Femur (tissue), 1 donor: ENCODE data around the gene HOXA11.

Source experiments
- DNase-seq: peaks from one replicate; pipeline ENCODE4 v3.0.0-alpha.2; 2017

HOXA11 gene

GRCh38 chr7:27146491-27147198 lies 38.4 kb downstream of the HOXA11 start:
- DNase-seq: peak; percentile 23

GRCh38 chr7:27145914-27146412 lies 39.1 kb downstream of the HOXA11 start:
- no peak for DNase-seq

DNA sequence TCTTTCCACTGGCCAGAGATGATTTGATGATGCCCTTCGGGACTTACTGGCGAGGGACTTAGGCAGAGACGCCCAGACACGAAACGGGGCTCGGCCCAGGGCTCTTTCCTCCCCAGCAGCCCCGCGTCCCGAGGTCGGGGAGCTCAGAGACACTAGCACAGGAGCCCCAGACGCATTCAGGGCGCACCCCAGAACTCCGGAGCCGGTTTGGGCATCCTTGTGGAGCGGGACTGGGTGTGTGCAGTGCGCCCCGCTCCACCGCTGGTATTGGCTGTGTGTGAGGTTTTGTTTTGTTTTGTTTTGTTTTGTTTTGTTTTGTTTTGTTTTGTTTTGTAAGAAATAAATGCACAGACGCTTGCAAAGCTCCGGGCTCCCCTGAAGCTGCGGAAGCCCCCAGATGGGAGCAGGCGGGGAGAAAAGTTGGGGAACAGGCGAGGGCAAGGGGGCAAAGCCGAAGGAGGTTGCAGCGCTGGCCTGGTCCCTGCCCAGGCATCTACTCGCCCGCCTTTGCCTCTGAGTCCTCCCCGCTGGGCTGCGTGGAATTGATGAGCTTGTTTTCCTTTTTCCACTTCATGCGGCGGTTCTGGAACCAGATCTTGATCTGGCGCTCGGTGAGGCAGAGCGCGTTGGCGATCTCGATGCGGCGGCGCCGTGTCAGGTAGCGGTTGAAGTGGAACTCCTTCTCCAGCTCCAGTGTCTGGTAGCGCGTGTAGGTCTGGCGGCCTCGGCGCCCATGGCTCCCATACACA lies 39.7 kb downstream of the HOXA11 start:
- peak; percentile 33 for DNase-seq

DNA sequence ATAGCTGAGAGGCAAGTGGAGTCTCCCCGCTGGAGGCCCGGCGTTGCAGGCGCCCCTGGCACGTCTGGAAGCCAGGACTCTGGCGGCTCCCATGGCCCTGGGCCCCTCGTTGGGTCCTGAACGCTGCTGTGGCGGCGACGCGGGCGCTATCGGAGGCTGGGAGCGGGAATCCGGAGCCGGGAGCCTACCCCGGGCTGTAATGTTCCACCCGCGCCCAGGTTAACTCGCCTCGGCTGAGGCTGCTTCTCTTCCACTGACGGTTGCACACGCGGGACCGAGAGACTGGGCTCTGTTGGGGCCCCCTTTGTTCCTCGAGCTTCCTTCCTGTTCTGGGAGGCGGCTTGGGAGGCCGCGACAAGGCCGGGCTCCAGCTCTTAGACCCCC lies 40.3 kb downstream of the HOXA11 start:
- peak; percentile 29 for DNase-seq

- no peak for DNase-seq
Observed at GRCh38 chr7:27143950-27144780, 40.9 kb downstream of the HOXA11 start.

GRCh38 chr7:27143023-27143949 lies 41.7 kb downstream of the HOXA11 start, which contains the start of gene HOXA5:
Gene HOXA5, minus strand, starts transcription at chr7:27143681. Its CDS starts 74 bp downstream, at chr7:27143607.
- peak; percentile 86 for DNase-seq

GRCh38 chr7:27142580-27143022 lies 42.4 kb downstream of the HOXA11 start:
- DNase-seq: no peak

GRCh38 chr7:27141923-27142579 lies 43.0 kb downstream of the HOXA11 start:
- no peak for DNase-seq

GRCh38 chr7:27141137-27141922 lies 43.7 kb downstream of the HOXA11 start:
- no peak for DNase-seq

- DNase-seq: no peak
Observed at GRCh38 chr7:27140126-27140857, 44.7 kb downstream of the HOXA11 start.

DNA sequence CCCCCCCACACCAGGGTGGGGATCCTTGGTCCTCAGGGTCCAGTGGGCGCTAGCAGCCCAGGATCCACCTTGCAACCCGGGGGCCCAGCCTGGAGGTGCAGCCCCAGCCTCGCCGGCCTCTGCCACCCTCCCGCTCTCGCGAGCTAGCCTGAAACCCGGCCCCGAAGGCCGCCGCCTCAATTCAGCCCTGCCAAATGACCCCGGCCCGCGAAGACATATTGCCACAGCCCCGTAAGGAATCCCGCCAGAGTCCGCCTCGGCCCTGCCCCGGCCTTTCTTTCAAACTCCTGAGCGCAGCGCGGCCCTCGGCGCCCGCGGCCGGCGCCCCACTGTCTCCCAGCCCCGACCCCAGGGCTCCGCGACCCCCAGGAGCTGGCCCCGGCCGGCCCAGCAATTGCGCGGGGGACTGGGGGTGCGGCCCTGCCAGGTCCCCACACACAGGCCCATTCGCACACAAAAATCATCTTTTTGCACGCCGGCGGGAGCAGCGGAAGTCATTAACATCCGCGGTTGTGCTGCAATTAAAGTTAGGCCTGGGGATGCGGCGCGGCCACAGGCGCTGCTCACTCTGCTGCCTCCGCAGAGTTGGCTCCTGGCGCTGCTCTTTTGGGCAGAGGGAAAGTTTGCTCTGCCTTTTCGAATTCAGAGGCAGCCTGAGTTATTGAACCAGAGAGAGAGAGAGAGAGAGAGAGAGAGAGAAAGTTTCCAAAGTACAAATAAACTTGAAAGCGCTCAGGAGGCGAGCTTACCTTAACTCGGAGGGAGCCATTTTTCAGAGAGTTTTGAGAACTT lies 45.5 kb downstream of the HOXA11 start:
- no peak for DNase-seq

DNA sequence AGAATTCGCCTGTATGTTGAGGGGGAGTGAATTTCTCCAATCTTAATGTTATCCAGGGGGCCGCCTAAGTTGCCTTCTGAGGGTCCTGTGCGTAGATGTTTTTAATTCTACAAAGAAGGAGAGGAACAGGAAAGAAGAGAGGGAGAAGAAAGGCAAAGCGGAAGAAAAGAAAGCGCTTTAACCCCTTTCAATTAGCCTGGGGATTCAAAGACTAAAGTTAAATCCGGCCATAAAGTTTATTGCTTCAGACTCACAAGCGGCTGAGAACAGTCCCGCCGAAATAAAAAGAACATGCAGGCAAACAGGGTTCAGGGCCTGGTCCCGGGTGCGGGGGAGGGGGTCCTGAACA lies 46.1 kb downstream of the HOXA11 start:
- DNase-seq: no peak

GRCh38 chr7:27138472-27138871 lies 46.6 kb downstream of the HOXA11 start:
- DNase-seq: no peak

GRCh38 chr7:27137640-27138315 lies 47.3 kb downstream of the HOXA11 start:
- DNase-seq: no peak

DNA sequence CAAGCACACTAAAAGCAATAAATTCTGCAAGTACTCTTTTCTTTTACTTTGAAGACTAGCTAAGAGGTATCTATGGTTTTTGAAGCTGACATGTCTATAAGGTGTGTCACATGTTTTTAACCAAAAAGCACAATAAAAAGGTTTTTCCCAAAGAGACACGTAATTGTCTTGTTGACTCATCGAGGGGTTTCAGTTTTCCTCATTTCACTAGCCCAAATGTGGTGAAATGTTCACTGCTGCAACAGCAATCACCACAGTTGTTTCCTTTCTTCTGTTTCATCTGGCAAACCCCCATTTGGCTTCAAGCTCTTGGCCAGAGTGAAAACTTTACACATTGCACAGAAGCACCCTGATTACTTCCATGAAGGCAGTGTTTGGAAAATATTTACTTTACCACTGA lies 50.6 kb downstream of the HOXA11 start:
- DNase-seq: peak; percentile 57

DNA sequence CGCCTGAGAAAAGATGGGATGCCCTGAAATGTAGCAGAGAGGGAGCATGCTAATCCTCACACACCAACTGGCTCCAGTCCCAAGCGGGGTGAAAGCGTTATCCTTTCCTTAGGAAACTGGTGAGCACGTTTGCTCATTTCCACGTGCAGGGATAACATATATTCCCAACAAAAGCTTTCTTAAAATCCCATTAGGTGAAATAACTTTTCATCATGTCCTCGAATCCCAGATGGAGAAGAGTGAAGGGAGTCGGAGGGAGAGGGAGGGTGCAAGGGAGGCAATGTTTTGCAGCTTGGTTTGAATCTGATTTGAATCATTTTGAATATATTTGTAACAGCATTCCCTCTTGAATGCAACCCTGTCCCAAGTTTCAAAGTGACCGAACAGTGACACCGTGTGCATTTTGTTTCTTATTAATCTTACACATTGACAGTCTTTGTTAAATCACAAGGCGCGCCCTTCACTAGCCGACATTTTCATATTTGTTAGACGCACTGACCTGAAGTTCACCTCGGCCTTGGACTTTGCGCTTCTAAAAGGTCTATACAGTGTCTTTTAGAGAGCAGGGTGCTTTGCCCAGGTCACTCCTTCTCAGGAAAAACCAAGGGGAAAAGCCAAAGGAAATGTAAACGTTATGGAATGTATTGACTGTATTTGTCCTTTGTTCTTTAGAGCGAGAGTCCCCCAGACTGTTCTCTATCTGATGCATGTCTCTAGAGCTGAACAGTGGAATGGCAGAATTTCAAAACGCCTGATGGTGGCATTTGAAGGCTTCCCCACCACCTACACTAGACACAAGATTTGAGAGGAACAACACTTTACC lies 51.4 kb downstream of the HOXA11 start:
- no peak for DNase-seq

DNA sequence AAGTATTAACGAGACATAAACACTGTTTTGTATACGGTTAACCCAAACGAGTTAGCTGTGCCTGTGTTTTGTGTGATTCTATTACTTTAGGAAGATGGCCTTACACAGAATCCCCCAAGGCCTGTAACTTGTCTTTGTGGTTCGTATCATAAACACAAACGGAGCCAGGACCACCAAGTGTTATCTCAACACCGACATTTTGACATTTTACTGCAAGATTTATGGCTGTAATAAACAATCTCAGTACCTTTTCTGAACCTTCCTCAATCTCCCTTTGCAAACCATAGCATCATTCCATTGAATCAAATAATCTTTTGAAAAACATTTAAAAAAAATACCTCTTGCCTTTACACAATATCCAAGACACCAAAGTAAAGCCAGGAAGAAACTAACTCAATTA lies 52.1 kb downstream of the HOXA11 start:
- DNase-seq: no peak

DNA sequence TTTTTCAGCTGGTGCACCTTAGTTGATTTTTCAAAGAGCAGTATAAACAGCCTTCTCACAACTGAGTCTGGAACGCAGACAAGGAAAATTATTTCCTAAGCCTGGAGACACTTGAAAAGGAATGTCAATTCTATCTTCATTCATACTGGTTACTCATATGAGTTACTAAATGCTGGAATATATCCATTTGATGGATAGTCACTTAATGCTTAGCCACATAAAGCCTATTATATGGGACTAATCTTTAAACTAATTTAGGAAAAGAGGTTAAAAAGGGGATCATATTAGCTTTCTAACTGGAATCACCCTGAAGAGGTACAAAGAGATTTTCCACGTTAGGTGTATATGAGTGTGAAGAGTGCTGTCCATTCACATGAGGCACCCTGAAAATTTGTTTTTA lies 52.8 kb downstream of the HOXA11 start:
- no peak for DNase-seq
